Erythroblast (primary cell): Measurements from ENCODE around the gene LENG8.

Experiments used
- GATA1 ChIP-seq: IDR thresholded peaks from 2 replicates; pipeline ENCODE4 v1.6.1; 2011; ENCODE audit warnings: low read depth, mild to moderate bottlenecking, control low read depth, low read length, moderate library complexity
- POLR2A ChIP-seq: IDR thresholded peaks from 2 replicates; pipeline ENCODE4 v1.6.1; 2011; ENCODE audit warnings: mild to moderate bottlenecking, low read length

DNA sequence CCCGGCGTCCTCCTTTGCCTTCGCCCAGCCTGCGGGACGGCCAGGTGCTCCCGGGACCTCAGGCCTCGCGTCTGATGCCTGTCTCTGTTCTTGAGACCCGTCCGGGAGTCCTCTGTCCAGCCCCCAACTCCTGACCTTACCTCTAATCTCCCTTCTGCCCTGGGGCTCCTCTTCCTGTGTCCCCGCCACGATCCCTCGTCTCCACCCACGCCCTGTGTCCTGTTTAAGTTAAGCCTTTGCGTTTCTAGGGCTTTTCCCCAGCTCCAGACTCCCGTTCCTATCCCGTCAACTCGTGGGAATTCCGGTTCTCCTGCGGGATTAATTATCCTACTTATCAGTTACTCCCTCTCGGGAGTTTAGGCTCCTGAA, 686 bp downstream of the LENG8 start:
- no peak for TF ChIP-seq POLR2A
- TF ChIP-seq GATA1: no peak
